Epithelial cell of alveolus of lung (primary cell): ENCODE results near the gene H19. TPM values are rescaled to one million over a fixed set of nuclear protein-coding genes. Genes with fewer than 3 reads are reported as not detected.

Experiments used
- total RNA-seq: library from RNA; depleted of rRNA; stranded (reverse); fragments of >200 nt; gene quantifications from 2 replicates; pipeline ENCODE4 v1.2.1, GENCODE V29; 2015

H19 gene
- 25.9 and 579 TPM in 2 replicates for total RNA-seq

GRCh38 chr11:1997755-1998154 lies at the start of gene H19:
Gene H19, minus strand, starts transcription at chr11:1997842.

DNA sequence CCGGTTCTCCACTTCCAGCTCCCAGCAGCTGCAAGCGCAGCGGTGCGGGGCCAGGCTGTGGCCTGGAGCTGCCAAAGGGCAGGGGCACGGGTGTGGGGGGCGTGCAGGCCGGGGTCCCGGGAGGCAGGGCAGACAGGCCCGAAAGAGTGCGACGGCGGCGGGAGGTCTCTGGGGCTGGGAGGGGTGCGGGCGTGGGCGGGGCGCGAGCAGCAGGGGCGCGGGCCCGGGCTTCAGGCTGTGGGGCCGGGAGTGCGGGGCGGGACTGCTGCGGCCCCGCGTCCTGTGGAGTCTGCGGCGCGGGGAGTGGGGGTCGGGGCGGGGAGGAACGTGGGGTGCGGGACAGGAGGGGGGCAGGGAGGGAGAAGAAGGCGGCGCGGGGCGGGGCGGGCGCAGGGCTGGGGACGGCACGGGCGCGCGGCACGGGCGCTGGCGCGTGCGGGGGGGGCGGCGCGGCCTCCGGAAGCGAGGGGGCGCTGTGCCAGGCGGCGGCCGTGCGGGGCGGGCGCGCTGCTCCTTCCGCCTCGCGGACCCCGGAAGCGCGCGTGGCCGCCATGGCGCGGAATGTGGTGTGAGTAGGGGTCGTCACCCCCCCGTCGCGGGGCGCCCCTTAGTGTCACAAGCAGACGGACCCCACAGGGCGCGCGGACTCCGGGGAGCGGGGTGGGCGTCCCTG lies 50.7 kb downstream of the H19 start, which contains the start of gene MRPL23:
MRPL23 (plus strand) TSS at position 521 of the 673 bp plus-strand sequence; CDS start at position 552, 31 bp downstream.

Other genes starting within 250 kb of the H19 start
- gene IFITM10, start 247.2 kb downstream of the H19 start, total RNA-seq: 0.13 and 0.48 TPM in 2 replicates
- 338 and 389 TPM in 2 replicates for gene CTSD, start 233.9 kb downstream of the H19 start, total RNA-seq
- 0.39 TPM in 1 of 2 replicates, not detected in the other for gene SYT8, start 162.9 kb downstream of the H19 start, total RNA-seq
- gene TNNI2, start 158.9 kb downstream of the H19 start, total RNA-seq: 6.0 TPM in 1 of 2 replicates, not detected in the other
- 1.2 and 2.2 TPM in 2 replicates for gene LSP1, start 144.8 kb downstream of the H19 start, total RNA-seq
- gene PRR33, start 105.9 kb downstream of the H19 start, total RNA-seq: not detected in 2 replicates
- 12.1 TPM in 1 of 2 replicates, not detected in the other for gene TNNT3, start 78.1 kb downstream of the H19 start, total RNA-seq
- 66.0 and 368 TPM in 2 replicates for gene MRPL23, start 50.5 kb downstream of the H19 start, total RNA-seq
- gene IGF2, start 141.5 kb upstream of the H19 start, total RNA-seq: 24.2 and 42.0 TPM in 2 replicates
- gene INS, start 163.4 kb upstream of the H19 start, total RNA-seq: not detected in 2 replicates
- not detected in 2 replicates for gene TH, start 174.0 kb upstream of the H19 start, total RNA-seq